GM18909 (cell line): Measurements from ENCODE around the gene TSSK2.
A peak's percentile ranks its signal among the peaks of the same experiment; 100 is the strongest.

Source experiments
- ATAC-seq: cut with Tn5 transposase; IDR thresholded peaks from one replicate; pipeline ENCODE4 v1.9.1; 2021; ENCODE audit warnings: mild to moderate bottlenecking; ENCODE audit not compliant: unreplicated experiment, poor library complexity

The TSSK2 gene

DNA sequence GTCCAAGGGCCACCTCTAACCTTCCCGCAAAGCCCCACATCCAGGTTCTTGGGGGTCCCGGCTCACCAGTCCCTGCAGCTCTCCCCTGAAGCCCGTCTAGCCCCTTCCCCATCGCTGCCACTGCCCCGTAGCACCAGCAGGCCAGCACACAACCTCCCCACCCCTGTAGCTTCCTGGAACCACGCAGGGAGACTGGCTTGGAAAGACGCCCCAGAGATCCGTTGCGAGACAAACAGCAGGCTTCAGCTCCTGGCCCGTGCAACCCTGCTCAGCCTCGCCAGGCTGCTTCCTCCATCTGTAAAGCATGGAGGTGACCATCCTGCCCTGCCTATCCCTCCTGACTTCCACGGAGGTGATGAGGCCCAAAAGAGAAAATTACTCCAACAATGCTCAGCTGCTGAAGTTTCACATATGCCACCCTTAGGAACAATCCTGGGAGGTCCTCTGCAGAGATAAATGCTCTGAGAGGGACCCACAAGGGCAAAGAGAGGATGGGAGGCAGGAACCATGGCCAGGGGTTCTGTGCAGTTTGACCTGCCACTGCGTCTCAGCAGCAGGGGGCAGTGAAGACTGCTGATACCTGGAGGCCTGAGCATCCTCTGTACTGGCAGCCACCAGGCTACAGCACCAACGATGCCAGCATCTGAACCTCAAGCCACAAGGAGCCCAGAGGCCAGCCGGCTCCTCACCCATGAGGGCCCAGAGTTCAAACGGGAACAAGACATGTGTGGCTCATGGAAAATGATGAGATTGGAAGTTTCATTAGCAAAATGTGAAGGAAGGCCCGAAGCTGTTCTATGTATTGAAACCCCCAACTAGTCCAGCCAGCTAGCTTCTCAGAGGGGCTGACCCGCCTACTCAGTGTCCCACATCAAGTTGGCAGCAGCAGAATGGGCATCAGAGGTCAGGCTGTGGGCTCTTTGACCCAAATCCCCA lies 25.0 kb upstream of the TSSK2 start:
- ATAC-seq = no peak

DNA sequence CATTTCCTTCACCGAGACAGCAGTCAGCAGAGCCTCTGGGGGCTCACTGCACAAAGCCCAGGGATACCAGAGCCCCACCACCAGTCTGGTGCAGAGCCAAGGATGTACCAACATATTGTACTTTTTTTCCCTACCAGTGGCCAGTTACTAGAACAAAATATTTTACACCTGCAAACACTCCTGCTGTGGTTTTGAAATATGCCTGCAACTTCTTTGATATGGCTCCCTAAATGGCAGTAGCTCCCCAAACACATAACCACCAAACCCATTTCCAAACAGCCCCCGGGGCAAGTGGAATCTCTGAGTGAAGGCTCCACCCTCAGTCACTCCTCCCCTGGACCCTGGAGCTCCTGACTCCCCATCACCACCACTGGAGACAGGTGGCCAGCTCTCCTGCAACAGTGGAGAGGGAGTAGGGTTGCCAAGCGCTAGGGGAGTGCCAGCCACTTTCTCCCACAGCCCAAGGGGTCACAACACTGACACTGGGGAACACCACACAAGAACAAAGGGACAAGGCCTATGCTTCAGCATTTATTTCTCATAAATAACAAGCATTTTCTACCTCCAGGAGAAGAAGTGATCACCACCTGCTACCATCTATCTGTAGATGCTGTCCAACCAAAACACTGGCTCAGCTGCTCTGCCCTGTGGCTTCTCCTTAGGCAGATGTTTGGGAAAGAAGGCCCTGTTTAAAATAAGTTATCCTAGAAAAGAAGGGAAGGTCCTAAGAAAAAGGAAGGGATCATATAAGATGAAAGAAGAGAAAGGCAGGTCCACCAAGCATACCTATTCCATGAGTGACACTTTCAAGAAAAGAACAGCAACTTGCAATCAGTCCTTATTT lies 24.0 kb upstream of the TSSK2 start:
- ATAC-seq = no peak

DNA sequence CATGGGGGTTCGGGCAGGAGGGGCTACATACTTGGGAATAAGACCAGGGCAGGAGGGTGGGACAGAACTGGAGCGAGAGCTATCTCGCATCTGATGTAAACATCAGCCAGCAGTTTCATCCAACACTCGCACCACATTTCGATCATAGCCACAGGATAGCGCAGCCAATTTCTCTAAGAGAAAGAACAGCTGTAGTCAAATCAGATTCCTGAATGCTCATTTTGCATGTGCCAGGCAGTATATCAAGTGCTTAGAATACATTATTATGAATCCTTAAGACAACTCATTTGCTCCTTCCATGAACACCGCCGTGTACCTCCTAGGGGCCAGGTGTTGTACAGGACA lies 23.4 kb upstream of the TSSK2 start:
- no peak for ATAC-seq

DNA sequence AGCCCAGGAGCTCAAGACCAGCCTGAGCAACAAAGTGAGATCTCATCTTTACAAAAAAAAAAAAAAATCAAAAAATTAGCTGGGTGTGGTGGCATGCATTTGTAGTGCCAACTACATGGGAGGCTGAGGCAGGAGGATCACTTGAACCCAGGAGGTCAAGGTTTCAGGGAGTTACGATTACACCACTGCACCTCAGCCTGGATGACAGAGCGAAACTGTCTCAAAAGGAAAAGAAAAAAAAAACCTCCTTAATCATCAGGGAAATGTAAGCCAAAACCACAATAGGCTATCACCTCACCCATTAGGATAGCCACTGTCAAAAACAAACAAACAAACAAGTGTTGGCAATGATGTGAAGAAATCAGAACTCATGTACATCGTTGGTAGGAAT lies 22.3 kb upstream of the TSSK2 start:
- ATAC-seq = no peak

DNA sequence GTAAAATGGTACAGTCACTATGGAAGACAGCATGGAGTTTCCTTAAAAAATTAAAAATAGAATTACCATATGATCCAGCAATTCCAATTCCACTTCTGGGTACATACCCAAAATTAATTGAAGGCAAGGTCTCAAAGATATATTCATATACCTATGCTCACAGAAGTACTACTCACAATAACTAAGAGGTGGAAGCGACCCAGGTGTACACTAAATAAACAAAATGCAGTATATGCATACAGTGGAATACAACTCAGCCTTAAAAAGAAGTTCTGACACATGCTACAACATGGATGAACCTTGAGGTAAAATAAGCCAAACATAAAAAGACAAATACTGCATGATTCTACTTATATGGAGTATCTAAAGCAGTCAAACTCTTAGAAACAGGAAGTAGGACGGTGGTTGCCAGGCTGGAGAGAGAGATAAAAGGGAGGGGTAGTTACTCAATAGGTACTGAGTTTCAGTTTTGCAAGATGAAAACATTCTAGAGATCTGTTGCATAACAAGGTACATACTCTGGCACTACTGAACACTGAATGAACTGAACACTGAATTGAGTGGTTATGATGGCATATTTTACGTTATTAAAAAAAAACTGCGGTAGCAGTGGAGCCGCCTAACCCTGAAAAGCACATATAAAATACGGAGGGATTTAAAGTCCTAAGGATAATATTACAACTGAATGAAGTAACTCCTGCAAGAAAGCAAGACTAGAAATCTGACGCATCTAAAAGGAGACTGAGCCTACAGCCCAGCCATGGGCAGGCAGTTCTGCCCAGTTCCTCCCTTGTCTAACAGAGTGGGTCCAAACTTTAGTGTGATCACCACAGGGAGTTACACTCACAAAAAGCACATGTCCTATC lies 21.7 kb upstream of the TSSK2 start:
- ATAC-seq = peak; percentile 89

DNA sequence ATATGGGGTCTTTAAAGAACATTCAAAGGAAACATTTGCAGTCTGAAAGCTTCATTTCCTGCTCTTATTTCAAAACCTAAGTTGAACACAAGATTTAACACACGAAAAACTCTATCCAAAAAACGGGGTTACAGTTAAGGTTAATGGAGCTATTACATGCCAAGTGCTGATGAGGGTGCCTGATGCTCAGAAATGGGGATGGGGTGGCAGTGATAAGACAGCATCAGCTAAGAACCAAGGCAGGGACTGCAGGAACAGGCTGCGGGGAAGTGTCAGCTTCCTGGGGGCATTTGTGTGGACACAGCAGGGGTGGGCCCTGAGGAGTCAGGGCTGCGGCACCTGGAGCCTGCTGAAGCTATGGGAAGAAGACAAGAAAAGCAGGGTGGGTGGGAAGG lies 21.0 kb upstream of the TSSK2 start:
- ATAC-seq = no peak

DNA sequence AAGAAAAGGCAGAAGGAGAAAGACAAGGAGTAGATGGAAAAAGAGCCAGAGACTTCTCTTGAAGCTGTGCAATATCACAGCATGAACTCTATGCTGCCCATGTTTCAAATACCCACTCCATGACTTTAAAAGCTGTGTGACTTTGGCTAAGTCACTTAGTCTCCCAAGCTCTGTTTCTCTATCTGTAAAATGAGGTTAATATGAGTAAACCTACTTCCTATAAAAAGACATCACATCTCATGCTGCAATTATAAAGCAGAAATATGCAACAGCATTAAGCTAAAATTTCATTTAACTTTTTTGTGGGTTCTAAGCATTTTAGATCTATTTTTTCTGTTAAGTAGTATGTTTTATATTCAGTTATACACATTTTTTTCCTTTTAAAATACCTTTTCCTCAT lies 20.5 kb upstream of the TSSK2 start:
- no peak for ATAC-seq

DNA sequence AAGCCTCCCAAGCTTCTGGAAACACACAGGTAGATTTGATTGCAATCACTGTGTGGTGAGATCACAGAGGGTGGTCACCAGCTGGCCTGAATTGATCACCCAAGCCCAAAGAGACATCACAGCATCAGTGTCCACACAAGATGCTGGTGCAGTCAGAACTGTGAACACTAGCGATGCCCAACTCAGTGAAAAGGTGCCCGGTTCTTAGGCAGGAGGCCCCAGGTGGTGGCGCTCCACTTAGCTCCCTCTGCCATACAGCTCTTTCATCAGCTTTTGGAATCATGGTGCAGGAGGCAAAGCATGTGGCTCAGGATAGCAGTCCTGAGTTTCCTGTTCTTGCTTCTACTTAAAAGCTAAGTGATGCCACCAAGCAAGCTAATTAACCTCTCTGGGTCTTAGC lies 20.0 kb upstream of the TSSK2 start:
- ATAC-seq = no peak

DNA sequence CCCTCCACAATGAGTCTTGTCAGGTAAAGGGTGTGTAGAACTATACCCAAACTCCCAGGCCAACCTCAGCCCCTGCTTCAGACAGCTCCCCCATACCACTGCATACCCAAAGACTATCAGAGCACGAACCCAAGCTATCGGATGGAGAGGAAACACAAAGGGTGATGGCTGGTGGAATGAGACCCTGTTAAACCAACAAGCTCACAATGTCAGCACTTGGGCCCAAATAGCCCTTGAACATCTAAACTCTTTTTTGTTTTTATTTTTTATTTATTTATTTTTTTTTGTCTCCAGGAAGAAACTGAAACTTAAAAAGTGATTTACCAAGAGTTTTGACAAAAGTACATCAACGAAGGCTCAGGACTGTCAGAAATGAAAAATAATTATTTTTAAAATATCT lies 19.5 kb upstream of the TSSK2 start:
- no peak for ATAC-seq

DNA sequence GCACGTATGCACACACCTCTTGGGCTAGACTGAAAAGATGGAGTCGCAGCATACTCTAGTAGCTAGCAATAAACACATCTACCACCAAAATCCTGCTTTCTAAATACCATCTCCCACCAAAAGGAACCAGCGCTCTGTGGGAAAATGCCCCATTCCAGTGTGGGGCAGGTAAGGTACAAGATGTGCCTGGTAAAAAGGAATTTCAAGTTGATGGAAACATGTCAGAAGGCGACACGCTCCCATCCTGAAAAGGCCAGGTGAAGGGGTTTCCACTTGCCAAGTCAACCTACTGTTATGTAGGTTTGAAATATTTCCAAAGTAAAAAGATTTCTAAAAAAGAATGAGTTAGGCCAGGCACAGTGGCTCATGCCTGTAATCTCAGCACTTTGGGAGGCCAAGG lies 17.7 kb upstream of the TSSK2 start:
- no peak for ATAC-seq

DNA sequence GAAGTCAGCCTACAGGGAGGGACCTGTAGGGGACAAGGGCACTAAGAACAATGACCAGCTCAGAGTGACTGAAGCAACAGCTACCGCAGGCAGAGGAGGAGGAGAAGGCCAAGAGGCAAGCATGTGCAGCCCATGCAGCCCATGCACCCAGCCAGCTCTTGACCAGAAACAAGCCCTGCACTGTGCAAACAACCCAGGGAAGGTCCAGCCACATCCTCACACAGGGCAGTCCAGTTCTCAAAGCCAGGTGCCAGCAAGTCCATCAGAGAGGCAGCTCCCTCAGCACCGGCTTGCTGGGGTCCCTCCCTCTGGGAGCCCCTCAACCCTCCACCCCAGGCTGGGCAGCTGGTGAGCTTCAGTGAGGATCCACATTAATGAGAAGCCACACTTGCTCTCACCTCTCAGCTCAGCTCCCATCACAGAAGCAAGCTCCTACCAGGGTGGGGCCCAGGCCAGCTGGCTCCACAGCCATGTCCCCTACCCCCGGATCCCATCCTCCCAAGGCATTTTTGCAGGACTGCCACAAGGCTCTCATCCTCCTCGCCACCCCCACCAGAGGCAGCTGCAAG lies 16.0 kb upstream of the TSSK2 start:
- no peak for ATAC-seq

DNA sequence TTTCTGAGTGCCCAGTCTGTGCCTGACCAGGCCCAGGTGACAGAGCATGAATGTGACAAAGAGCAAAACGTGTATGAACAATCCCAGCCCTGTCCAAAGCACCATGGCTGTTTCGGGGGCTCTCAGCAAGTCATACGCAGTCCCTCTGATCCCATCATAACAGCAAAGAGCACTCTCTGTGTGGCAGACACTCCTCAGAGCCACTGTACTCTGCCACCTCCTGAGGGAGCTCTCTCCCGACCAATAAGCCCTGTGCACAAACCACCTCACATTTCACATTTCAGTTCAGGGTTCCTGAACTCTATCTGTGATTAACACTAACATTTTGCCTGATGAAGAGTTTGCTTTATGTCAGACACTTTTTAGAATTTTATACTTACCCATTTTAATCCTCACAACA lies 15.5 kb upstream of the TSSK2 start:
- no peak for ATAC-seq

DNA sequence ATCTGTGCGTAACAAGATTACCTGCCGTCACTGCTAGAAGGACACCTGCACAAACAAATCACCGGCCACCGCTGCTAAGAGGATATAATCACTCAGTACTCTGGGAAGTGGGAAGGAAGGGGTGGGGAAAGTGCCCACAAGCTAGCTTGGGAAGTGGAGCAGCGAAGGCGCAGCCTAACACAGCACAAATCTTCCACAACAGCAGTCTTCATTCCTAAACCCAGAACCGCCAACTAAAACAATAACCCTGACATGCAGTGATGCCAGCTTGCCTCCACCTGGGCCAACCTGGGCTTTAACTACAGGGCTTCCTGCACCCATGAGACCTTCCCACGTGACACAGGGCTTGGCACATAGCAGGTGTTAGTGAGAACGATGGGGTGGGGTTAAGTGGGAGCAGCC lies 14.0 kb upstream of the TSSK2 start:
- ATAC-seq = no peak

DNA sequence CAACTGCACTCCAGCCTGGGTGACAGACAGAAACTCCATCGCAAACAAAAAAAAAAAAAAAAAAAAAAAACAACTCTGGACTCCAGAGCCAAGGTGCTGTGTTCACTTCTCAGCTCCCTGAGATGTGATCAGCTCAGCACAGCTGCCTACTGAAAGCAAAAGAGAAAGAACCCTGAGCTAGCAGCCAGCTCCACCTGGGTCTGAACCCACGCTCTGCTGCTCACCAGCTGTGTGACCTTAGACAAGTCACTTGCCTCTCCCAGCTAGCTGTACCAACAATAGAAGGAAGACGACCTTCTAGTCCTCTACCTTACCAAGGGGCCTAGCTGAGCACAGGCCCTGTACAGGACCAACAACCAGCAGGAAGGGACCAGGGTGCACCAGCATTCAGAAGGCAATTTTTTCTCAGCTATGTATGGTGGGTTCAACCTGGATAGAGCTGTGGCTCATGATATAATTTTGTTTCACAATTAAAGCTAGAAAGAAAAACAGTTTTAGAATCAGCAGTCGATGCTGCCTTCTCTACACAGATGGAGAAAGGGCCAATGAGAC lies 12.7 kb upstream of the TSSK2 start:
- no peak for ATAC-seq

DNA sequence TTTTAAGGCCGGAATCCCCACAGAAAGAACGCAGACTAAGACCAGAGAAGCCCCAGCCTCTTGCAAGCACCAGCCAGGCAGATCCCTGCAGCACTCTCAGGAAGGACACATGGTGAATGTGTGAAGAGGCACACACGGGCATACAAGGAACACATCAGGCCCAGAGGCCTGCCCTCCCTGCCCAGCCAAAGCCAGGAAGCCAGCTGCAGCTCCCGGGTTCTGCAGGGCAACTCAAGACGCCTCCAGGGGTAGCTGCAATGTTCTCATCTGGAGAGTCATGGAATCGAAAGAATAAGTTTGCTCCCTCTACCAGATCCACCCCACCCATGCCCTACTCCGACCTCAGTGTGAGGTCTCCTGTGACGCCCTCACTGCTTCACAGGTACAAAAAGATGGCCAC lies 11.2 kb upstream of the TSSK2 start:
- no peak for ATAC-seq

DNA sequence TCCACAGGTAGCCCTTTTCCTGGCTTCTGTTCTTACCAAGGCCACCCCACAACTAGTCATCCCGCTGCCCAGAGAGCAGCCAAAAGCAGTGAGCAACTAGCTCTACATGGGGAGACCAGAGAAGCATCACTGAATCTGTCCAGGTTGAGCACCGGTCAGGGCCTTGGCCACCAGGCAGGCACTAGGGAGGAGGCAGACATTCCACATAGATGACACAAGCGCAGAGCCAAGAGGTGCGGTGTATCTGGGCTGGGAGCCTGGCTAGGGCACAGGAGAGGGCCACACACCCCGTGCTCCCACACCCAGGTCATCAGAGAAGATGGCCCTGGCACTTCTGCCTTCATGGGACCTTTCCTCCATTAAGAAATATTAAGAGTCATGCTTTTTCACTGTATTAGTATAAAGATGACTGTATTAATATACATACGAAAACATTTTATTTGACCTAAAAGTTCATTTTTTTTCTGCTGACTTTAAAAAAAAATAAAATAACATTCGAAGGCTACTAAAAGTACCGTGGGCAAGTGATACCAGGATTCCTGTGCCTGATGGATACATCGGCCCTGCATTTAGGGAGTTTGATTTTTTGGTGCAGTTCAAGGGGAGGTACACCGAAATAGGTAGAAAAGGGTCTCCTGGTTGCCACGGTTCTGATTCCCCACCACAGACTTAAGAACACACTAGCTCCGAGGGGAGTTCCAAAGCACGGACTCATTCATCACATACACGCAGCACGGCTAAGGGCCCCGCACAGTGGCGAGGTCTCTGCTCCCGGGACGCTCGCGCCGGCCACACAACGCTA lies 10.1 kb upstream of the TSSK2 start:
- ATAC-seq = no peak

DNA sequence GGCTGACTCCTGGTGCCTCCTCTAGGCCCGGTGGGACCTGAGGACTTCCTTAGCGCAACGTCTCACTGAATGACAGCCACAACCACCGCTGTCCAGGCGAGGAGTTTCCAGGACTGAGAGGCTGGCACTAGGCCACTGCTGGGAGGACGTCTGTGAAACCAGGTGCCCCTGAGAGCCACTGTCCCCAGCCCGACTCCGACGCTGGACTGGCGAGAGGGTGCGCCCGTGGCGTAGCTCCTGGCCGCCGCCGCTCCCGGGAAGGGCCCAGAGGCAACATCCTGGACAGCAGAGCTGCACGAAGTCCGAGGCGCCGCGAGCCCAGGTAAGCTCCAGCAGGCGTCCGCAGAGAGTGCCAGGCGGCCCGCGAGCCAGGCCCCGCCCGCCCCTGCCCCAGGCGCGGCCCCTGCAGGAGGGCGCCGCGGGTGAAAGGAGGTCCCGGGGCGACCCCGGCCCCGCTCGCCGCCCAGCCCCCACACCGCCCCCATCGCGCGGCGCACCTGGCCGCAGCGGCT lies 9.4 kb upstream of the TSSK2 start:
- ATAC-seq = peak; percentile 23

DNA sequence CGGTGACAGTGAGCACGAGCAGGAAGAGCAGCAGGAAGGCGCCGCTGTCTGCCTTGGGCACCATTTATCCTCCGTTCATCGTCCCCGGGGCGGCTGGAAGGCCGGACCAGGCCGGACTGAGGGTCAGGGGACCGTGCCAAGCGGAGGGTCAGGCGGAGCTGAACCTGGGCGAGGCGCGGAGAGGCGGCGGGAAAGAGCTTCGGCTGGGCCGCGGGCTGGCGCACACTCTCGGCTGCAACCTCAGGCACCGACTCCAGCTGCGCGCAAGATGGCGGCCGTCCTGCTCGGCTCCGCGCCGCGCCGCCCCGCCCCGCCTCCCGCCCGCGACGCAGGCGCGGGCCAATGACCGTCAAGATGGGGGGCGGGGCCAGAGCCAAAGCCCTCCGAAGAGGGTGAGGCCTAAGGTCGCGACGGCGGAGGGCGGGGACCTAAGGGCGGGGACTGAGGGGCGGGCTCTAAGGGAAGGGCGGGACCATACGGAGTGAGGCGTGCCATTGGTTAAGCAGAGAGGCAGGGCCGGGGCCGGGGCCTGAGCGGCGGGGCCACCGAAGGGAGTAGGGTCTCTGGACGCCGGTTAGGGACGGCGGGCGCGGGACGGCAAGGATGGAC lies 8.9 kb upstream of the TSSK2 start, which contains the start of gene DGCR2:
TSS of gene DGCR2 (minus strand) at position 270 of the 609 bp plus-strand sequence. CDS start at position 64, 206 bp downstream.
- peak; percentile 90 for ATAC-seq
